Peyer's patch (tissue), 4 donors: Measurements from ENCODE around the gene ARHGAP26. TPM values are rescaled to one million over a fixed set of nuclear protein-coding genes. Genes with fewer than 3 reads are reported as not detected.

Source experiments
- DNase-seq, 3 donors: peaks; one replicate each; pipeline ENCODE4 v3.0.0-alpha.2; 2017 to 2019
- H3K27ac ChIP-seq, 4 donors: fragments of 200-600 bp; sonication (generic); one replicate each; pipeline ENCODE4 v1.5.1; 2016 to 2019
- H3K27me3 ChIP-seq, 2 donors: fragments of 200-600 bp; sonication (generic); one replicate each; pipeline ENCODE4 v1.5.1; 2019
- H3K36me3 ChIP-seq, 3 donors: fragments of 200-600 bp; sonication (generic); one replicate each; pipeline ENCODE4 v1.5.1; 2016 to 2019
- H3K4me1 ChIP-seq, 4 donors: fragments of 200-600 bp; sonication (generic); one replicate each; pipeline ENCODE4 v1.5.1; 2016 to 2019
- H3K4me3 ChIP-seq, 4 donors: fragments of 200-600 bp; sonication (generic); 1 replicate in 3 of 4; 2 replicates in 1 of 4; pipeline ENCODE4 v1.5.1; 2016 to 2019; ENCODE audit warnings: mild to moderate bottlenecking in 1 of 4
- H3K9me3 ChIP-seq, 4 donors: fragments of 200-600 bp; sonication (generic); one replicate each; pipeline ENCODE4 v1.5.1; 2016 to 2019; ENCODE audit warnings: mild to moderate bottlenecking in 1 of 4
- POLR2A ChIP-seq, 2 donors: fragments of 450-650 bp; IDR thresholded peaks; one replicate each; pipeline ENCODE4 v1.5.1; 2017; ENCODE audit warnings: antibody characterized with exemption in 2 of 2, mild to moderate bottlenecking in 2 of 2, moderate library complexity in 2 of 2
- total RNA-seq, 4 donors: library from RNA; depleted of rRNA; stranded (reverse); fragments of >200 nt; gene quantifications; one replicate each; pipeline ENCODE4 v1.1.0, GENCODE V29; 2016
- TF ChIP-seq, protein P1 (sequence below), 6 experiments: fragments of 450-650 bp in 4 of 6; fragments of 200-600 bp in 2 of 6; sonication (generic) in 1 of 6; IDR thresholded peaks; one replicate each; pipeline ENCODE4 v1.5.1; 2017 to 2019; ENCODE audit warnings: antibody characterized with exemption in 6 of 6, mild to moderate bottlenecking in 3 of 6, moderate library complexity in 1 of 6

The ARHGAP26 gene
- total RNA-seq, 4 donors from 2014 or later: 60.1 to 180 (median 126) TPM

GRCh38 chr5:142878111-142878510 lies 107.9 kb downstream of the ARHGAP26 start:
- TF ChIP-seq, protein P1, sequence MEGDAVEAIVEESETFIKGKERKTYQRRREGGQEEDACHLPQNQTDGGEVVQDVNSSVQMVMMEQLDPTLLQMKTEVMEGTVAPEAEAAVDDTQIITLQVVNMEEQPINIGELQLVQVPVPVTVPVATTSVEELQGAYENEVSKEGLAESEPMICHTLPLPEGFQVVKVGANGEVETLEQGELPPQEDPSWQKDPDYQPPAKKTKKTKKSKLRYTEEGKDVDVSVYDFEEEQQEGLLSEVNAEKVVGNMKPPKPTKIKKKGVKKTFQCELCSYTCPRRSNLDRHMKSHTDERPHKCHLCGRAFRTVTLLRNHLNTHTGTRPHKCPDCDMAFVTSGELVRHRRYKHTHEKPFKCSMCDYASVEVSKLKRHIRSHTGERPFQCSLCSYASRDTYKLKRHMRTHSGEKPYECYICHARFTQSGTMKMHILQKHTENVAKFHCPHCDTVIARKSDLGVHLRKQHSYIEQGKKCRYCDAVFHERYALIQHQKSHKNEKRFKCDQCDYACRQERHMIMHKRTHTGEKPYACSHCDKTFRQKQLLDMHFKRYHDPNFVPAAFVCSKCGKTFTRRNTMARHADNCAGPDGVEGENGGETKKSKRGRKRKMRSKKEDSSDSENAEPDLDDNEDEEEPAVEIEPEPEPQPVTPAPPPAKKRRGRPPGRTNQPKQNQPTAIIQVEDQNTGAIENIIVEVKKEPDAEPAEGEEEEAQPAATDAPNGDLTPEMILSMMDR (IDR thresholded peaks at IDR 0.05): no peak
- no peak for TF ChIP-seq POLR2A (IDR thresholded peaks at IDR 0.05)
- Histone ChIP-seq H3K4me1 (peaks cover 0 to 31% (median 4%) of the 10 kb centered on the region in 4 donors), H3K27ac (no peak overlapping the region), H3K36me3 (peaks cover 0 to 16% (median 0%) of the 10 kb centered on the region in 3 donors), H3K4me3 (no peak overlapping the region), H3K9me3 (no peaks in the 10 kb centered on the region), H3K27me3 (no peaks in the 10 kb centered on the region)
- DNase-seq: no peak

DNA sequence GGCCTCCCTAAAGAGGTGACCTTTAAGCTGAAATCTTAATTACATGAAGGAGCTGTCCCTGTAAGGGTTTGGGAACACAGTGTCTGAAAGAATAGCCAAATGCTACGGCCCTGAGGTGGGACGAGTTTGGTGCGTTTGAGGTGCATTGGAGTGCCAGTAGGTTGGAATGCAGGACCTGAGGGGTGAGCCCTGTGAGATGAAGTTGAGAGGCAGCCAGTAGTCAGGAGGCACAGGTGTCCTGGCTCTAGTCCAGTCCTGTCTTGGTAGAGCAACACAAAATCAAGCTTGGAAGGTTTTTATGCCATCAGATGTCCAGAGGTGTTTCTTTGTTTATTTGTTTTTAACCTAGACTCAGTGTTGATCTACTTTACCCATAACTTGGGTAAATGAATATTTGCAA lies 108.5 kb downstream of the ARHGAP26 start:
- H3K36me3 ChIP-seq: peaks cover 0 to 16% (median 0%) of the 10 kb centered on the region in 3 donors
- no peak overlapping the region for H3K4me3 ChIP-seq
- TF ChIP-seq POLR2A (IDR thresholded peaks at IDR 0.05): no peak
- TF ChIP-seq, protein P1 (IDR thresholded peaks at IDR 0.05): no peak
- no peaks in the 10 kb centered on the region for H3K9me3 ChIP-seq
- peaks cover 0 to 26% (median 4%) of the 10 kb centered on the region in 4 donors for H3K4me1 ChIP-seq
- no peaks in the 10 kb centered on the region for H3K27me3 ChIP-seq
- H3K27ac ChIP-seq: no peak overlapping the region
- DNase-seq: no peak

DNA sequence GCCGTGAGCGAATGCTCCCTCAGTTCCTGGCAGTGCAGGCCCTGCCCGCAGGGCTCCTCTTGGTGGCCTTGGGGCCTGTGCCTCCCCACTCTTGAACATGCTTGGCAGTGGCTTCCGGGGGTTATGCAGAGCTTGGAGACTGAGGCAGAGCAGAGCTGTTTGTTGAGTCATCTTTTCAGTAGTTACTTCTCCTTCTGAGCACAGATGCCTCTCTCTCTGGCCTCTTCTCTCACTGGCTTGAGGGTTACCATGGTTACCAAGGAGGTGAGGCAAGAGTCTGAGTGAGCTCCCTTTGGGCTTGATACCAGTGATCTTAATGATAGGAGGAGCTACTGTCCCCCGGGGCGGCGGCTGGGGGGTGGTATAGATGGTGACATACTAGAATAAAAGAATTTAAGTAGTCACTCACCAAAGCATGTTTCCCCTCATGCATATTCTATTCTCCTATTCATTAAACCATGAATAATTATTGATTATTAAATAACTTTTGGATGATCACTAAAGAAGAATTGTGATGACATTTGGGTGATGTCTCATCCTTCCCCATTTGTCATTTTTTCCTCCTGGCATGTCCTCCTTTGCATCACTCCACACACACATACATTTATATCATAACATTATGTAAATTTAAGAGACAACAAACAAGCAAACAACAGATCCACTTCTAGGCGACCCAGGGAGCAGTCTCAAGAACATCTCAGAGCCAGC lies 111.1 kb downstream of the ARHGAP26 start:
- no peaks in the 10 kb centered on the region for H3K27me3 ChIP-seq
- peaks cover 0 to 4% (median 0%) of the 10 kb centered on the region in 4 donors for H3K4me1 ChIP-seq
- H3K9me3 ChIP-seq: no peaks in the 10 kb centered on the region
- no peak overlapping the region for H3K4me3 ChIP-seq
- H3K36me3 ChIP-seq: peaks cover 0 to 20% (median 0%) of the 10 kb centered on the region in 3 donors
- H3K27ac ChIP-seq: no peak overlapping the region
- TF ChIP-seq, protein P1 (IDR thresholded peaks at IDR 0.05): no peak
- TF ChIP-seq POLR2A (IDR thresholded peaks at IDR 0.05): no peak
- no peak for DNase-seq

DNA sequence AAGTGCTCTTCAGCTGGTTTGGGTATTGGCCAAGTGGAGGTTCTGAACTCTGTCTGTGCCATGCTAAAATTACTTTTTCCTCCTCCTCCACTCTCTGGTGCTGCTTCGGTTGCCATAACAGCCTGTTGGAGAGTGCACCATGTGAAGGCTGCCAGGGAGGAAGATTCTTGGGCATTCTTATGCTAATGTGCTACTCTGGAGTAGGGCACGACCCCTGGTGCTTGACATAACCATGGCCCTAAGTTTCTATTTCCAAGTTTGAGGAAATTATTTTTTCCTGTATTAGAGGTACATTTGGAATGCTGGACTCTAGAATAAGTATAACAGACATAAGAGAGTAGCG lies 111.6 kb downstream of the ARHGAP26 start:
- H3K27ac ChIP-seq: no peak overlapping the region
- peaks cover 0 to 20% (median 0%) of the 10 kb centered on the region in 3 donors for H3K36me3 ChIP-seq
- no peaks in the 10 kb centered on the region for H3K9me3 ChIP-seq
- H3K4me1 ChIP-seq: peaks cover 0 to 4% (median 0%) of the 10 kb centered on the region in 4 donors
- no peak for TF ChIP-seq POLR2A (IDR thresholded peaks at IDR 0.05)
- TF ChIP-seq, protein P1 (IDR thresholded peaks at IDR 0.05): no peak
- no peaks in the 10 kb centered on the region for H3K27me3 ChIP-seq
- no peak overlapping the region for H3K4me3 ChIP-seq
- DNase-seq: no peak

GRCh38 chr5:142883025-142883424 lies 112.8 kb downstream of the ARHGAP26 start:
- Histone ChIP-seq H3K27ac (no peak overlapping the region), H3K4me1 (peaks cover 0 to 4% (median 0%) of the 10 kb centered on the region in 4 donors), H3K9me3 (no peaks in the 10 kb centered on the region), H3K36me3 (peaks cover 0 to 20% (median 0%) of the 10 kb centered on the region in 3 donors), H3K27me3 (no peaks in the 10 kb centered on the region), H3K4me3 (no peak overlapping the region)
- DNase-seq: no peak
- TF ChIP-seq POLR2A (IDR thresholded peaks at IDR 0.05): no peak
- TF ChIP-seq, protein P1 (IDR thresholded peaks at IDR 0.05): no peak
